ENCODE results near the gene EMC7. TPM values are rescaled to one million over a fixed set of nuclear protein-coding genes. Genes with fewer than 3 reads are reported as not detected.
"Not testable (repeated sequence)": the region's sequence is repeated elsewhere in the genome, so short reads cannot be mapped to it uniquely, and the experiment has no call there.

EMC7 gene
- total RNA-seq, 1 experiment from 2014 or later: 38.7 TPM

GRCh38 chr15:34054081-34054707, 47.5 kb downstream of the EMC7 start:
- POLR2A ChIA-PET: no interaction called here
- no peaks in the 10 kb centered on the region for H3K27me3 ChIP-seq (ENCODE audit: insufficient read depth, low read length)
- RAD21 ChIA-PET (ENCODE audit: low non-redundant PET in 1 of 2, low total read pairs in 2 of 2, uncharacterized antibody in 2 of 2, unreplicated experiment in 2 of 2): no interaction called here
- no peaks in the 10 kb centered on the region for H4K20me1 ChIP-seq (ENCODE audit: insufficient read depth)
- TF ChIP-seq ZBTB33 (IDR thresholded peaks at IDR 0.05; ENCODE audit: extremely low read depth, insufficient replicate concordance, low read length): no peak
- no peak for TF ChIP-seq SP1 (IDR thresholded peaks at IDR 0.05; ENCODE audit: low read depth)
- TF ChIP-seq RAD21 (IDR thresholded peaks at IDR 0.05; ENCODE audit: low read depth): no peak
- no peak for TF ChIP-seq ATF3 (IDR thresholded peaks at IDR 0.05)
- no peaks in the 10 kb centered on the region for H3K9me3 ChIP-seq (ENCODE audit: control insufficient read depth in 1 of 2, insufficient read depth in 1 of 2, low read depth in 1 of 2, low read length in 2 of 2)
- intact Hi-C loops (cut with micrococcal nuclease): no loop called here
- H3K4me3 ChIP-seq (replicated peaks in 1 of 2; ENCODE audit: low read depth in 1 of 2, low read length in 2 of 2): no peak overlapping the region
- H3K27ac ChIP-seq (ENCODE audit: low read depth, low read length): no peak overlapping the region
- CTCF ChIA-PET: no interaction called here
- no peak overlapping the region for H3K4me2 ChIP-seq (ENCODE audit: low read length)
- no peaks in the 10 kb centered on the region for H3K79me2 ChIP-seq (ENCODE audit: insufficient read depth, low read length)
- H3K36me3 ChIP-seq (ENCODE audit: control insufficient read depth in 1 of 2, insufficient read depth in 2 of 2, low read length in 2 of 2): no peaks in the 10 kb centered on the region
- H3K4me1 ChIP-seq (ENCODE audit: control insufficient read depth in 1 of 2, insufficient read depth in 2 of 2, low read length in 2 of 2): no peaks in the 10 kb centered on the region
- ATAC-seq (no peak), DNase-seq (ENCODE audit: low read depth, low spot score) (no peak)
- no peaks in the 10 kb centered on the region for H3K9me2 ChIP-seq (ENCODE audit: insufficient read depth)
- H3K9ac ChIP-seq (ENCODE audit: low read length): no peak overlapping the region
- no peak overlapping the region for H2AFZ ChIP-seq (ENCODE audit: low read depth, low read length, poor library complexity, severe bottlenecking)
- BruUV-seq (replicated peaks): no TSS peak

GRCh38 chr15:34050385-34050784, 51.3 kb downstream of the EMC7 start:
- H2AFZ ChIP-seq (ENCODE audit: low read depth, low read length, poor library complexity, severe bottlenecking); H3K9me3 ChIP-seq (ENCODE audit: control insufficient read depth in 1 of 2, insufficient read depth in 1 of 2, low read depth in 1 of 2, low read length in 2 of 2); ATAC-seq; H4K20me1 ChIP-seq (ENCODE audit: insufficient read depth); H3K27me3 ChIP-seq (ENCODE audit: insufficient read depth, low read length); RAD21 ChIA-PET (ENCODE audit: low non-redundant PET in 1 of 2, low total read pairs in 2 of 2, uncharacterized antibody in 2 of 2, unreplicated experiment in 2 of 2); H3K4me3 ChIP-seq (replicated peaks in 1 of 2; ENCODE audit: low read depth in 1 of 2, low read length in 2 of 2); POLR2A ChIA-PET; intact Hi-C loops (cut with micrococcal nuclease); H3K36me3 ChIP-seq (ENCODE audit: control insufficient read depth in 1 of 2, insufficient read depth in 2 of 2, low read length in 2 of 2); H3K9me2 ChIP-seq (ENCODE audit: insufficient read depth); H3K4me2 ChIP-seq (ENCODE audit: low read length); BruUV-seq (replicated peaks); H3K9ac ChIP-seq (ENCODE audit: low read length); H3K27ac ChIP-seq (ENCODE audit: low read depth, low read length); H3K4me1 ChIP-seq (ENCODE audit: control insufficient read depth in 1 of 2, insufficient read depth in 2 of 2, low read length in 2 of 2); H3K79me2 ChIP-seq (ENCODE audit: insufficient read depth, low read length); DNase-seq (ENCODE audit: low read depth, low spot score): not testable (repeated sequence)
- CTCF ChIA-PET: interaction anchor here (1.2 kb wide), 1 partner anchor 9 kb away, joined by 3 read pairs; no protein-coding TSS in a partner anchor
